GM21576 (cell line): ENCODE measurements around the gene KIF2A.
"Not testable (repeated sequence)": the region's sequence is repeated elsewhere in the genome, so short reads cannot be mapped to it uniquely, and the experiment has no call there.

Source experiments
- ATAC-seq: cut with Tn5 transposase; IDR thresholded peaks from one replicate; pipeline ENCODE4 v1.9.1; 2021; ENCODE audit warnings: mild to moderate bottlenecking, moderate library complexity; ENCODE audit not compliant: unreplicated experiment

The KIF2A gene

DNA sequence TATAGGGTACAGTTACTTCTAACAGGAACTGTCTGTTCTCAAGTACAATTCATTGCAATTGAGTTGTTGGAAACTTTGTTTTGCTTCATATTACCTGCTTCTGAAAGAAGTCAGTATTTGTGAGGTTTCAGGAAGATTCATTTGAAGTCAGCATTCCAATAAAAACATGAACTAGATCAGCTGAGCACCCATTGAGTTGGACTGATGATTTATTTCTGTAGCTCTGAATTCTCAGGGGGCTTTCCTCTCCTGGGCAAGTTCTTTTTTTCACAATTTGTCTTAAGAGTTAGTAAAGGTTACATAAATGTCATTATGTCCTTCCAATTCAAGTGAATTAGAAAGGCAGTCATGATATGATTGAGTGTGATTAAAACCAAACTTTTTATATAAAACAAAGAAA lies 16.2 kb upstream of the KIF2A start:
- ATAC-seq = no peak

DNA sequence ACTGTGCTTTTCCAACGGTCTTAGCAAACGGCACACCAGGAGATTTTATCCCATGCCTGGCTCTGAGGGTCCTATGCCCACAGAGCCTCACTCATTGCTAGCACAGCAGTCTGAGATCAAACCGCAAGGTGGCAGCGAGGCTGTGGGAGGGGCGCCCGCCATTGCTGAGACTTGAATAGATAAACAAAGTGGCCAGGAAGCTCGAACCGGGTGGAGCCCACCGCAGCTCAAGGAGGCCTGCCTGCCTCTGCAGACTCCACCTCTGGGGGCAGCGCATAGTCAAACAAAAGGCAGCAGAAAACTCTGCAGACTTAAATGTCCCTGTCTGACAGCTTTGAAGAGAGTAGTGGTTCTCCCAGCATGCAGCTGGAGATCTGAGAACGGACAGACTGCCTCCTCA lies 14.2 kb upstream of the KIF2A start:
- ATAC-seq = not testable (repeated sequence)

DNA sequence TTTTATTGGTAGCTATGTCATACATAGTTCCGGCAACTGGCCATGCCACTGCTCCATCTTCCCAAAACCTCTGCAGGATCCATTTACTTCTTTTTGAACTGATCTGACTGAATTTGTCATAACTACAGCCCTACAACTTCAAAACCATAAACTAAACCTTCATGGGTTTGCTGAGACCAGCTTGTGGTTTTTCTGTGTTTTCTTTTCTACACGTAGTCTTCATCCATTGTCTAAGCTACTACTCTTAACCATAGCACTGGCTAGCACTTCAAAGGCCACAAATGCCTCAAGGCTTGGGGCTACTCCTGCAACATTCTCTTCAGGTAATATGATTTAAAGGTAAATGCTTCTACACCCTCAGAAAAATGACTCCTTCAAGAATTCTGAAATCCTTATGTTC lies 9.0 kb upstream of the KIF2A start:
- peak; percentile 47 for ATAC-seq

DNA sequence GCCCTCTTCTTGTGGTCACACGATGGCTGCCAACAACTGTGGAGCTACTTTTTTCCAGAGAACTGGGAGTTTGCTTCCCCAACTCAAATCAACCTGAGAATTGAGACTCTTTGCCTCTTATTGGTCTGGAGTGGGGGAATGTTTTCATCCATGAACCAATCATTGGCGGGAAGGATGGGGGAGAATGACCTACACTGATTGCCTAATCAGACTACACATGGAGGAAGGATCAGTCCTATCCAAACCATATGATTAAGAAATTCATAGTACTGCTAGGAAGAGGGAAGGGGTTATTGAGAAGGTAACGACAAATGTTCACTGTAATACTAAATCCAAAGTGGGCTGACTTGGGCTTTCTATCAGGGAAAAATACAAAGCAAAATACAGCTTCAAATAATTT lies 7.9 kb upstream of the KIF2A start:
- no peak for ATAC-seq

DNA sequence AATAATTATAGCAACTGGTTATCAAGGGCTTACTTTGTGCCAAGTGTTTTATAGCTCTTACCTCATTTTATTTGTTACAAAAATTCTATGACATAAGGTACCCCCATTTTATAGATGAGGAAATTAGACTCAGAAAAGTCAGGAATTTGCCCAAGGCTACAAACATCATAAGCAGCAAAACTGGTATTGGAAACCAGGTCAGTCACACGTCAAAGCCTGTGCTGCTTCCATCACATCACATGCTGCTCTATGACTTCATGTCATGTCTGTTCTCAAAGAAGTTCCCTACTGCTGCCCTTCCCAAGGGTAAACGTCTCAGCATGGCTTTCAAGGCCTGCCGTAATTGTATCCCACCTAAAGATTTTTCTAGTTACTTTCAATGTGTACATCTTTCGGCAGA lies 6.9 kb upstream of the KIF2A start:
- ATAC-seq = no peak

DNA sequence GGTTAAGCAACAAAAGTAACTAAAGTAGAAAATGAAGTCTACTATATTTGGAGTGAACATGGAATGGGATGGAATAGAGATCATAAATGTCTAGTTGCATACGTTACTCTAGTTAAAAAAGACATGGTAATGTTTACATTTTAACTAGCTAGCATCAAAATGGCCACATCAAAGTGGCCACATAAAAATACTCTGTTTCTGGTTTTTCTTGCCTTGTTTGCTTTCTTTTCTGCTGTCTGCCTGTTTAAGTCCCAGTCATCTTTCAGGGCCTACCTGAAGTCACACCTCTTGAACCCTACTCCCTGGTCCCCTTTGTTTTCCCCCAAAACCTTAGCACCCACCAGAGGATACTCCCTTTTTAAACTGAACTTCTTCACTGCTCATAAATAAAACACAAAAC lies 6.4 kb upstream of the KIF2A start:
- no peak for ATAC-seq

DNA sequence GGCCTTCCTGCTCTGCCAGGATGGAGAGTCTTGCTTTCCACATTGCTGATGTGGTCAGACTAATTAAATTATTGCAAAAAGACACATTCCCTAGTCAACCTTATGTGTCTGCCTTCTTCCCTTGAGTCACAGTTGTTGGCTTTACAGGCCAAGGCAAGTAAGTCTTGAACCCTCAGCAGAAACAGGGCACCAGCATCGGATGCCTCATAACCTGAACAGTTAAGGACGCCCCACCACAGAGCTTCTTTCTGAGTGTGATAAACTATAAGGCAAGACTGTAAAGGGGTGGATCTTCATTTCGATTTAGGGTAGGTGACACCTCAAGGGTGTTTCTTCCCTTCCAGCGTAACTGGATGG lies 670 bp upstream of the KIF2A start:
- no peak for ATAC-seq

DNA sequence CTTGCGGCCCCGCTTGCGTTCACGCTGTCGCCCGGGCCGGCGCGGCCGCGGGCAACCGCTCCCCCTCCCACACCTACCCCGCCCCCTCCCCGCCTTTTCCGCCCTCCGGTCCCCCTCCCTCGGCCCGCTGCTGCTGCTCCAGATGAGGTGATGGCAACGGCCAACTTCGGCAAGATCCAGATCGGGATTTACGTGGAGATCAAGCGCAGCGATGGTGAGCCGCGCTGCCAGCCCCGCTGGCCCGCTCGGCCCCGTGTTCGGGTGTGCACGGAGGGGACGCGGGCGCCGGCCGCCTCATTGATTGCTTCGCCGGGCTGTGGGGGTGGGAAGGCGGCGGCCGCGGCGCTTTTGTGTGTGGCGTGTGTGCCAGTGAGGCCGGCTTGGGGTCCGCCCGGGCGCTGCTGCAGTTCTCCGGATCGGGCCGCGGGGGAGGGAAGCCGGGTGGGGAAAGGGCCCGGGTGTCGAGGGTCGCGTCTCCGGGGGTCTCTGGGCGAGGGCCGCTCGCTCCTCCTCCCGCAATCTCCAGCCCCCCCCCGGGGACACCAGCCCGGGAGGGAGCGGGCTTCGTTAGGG lies 403 bp downstream of the KIF2A start:
- peak; percentile 29 for ATAC-seq

DNA sequence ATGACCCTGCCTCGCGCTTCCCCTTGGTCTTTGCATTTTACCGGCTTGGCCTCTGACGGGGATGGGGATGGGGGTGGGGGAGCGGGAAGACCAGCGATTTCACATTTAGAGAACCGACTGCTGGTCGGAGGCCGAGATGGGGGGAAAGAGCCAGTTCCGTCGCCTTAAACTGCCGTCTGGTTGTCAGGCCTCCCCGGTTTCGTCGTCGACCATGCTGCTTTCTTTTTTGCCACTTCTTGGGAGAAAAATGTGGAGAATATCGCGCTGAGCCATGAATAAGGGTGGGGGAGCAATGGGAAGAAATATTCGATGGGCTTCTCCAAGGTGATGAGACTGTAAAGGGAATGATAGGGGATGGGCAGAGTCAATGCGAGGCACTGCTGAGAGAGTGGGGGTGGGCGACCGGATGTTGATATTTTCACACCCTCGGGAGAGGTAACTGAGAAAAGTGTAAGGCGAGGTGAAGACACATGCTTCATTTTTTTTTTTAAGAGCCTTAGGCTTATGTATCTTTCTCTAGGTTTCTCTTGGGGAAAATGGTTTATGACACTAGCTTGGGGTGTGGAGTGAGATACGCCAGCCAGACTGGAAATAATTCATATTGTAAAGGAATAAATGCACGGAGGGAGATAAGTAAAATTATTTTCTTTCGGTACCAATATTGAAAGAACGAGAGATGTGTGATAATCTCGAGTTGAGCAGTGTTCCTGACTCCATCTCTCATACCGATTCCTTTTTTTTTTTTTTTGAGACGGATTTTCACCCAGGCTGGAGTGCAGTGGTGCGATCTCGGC lies 1.1 kb downstream of the KIF2A start:
- peak; percentile 32 for ATAC-seq

DNA sequence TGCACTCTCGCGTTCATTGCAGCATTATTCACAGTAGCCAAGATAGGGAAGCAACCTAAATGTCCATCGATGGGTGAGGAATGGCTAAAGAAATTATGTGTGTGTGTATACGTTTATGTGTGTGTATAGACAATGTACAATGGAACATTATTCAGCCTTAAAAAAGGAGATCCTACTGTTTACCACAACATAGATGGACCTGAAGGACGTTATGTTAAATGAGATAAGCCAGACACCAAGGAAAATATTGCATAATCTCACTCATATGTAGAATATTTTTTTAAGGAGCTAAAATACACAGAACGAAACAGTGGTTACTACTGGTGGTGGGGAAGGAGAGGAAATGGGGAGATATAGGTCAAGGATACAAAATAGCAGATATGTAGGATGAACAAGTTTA lies 2.4 kb downstream of the KIF2A start:
- no peak for ATAC-seq

DNA sequence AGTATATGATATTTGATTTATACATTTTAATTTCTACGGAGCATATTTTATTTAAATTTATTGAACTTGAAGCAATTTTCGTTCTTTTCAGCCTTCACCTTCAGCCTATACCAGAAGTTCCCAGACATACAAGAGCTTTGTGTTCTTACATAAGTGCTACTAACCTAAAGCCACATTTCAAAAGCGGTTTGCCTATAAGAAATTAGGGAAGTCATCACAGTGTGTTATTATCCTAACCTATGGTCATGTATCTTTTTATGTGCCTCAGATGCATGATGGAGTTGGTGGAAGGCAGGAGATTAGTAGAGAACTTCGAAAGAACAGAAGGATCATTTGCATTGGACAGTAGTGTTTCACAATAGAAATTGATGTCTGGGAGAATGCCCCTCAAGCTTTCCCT lies 3.1 kb downstream of the KIF2A start:
- no peak for ATAC-seq

DNA sequence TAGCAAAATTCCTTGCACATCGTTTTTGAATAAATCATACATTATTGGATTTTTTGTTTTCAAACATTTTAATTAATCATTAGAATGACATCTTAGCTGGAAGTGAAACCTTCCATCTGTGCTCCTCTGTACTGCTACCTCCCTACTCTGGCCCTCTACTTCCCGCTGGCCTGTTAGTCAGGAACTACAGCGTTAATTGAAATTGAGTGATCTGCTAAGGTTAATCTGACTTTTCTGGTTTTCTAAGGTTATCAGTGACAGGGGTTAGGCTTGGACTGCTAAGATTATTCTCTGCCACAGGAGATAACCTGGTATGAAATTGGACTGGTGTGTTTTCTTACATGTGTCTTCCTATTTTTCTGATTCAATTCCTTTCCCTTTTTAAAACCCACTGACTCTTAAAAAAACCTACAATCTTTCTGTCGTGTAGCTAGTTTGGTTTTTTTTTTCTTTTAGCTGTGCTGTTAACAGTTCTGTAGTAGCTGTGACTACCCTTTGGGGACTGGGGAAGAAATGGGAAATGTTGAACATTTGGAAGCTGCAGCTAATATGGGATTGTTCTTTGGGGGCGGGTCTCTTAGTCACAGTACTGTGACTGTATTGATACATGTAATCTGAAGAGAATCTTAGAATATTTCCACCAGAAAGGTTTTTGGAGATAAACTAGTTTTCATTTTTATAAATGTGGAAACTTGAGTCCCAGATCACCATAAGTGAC lies 4.6 kb downstream of the KIF2A start:
- no peak for ATAC-seq

DNA sequence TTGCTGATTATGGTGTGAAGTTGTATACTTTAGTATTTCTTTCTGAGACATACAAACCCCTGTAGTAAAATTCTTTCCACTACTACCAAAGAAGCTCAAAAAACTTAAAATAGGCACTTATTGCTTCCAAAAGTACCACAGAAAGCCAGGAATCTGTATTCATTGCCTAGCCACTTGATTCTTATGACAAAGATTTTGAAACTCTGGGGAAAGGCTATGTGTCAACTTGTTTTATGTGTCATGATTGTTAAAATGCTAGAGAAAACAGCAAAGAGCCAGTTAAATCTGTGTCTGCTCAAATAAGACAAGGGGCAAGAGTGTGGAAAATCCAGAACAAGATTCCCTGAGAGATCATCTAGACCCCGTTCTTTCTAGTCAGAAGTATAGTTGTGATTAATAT lies 6.0 kb downstream of the KIF2A start:
- no peak for ATAC-seq

DNA sequence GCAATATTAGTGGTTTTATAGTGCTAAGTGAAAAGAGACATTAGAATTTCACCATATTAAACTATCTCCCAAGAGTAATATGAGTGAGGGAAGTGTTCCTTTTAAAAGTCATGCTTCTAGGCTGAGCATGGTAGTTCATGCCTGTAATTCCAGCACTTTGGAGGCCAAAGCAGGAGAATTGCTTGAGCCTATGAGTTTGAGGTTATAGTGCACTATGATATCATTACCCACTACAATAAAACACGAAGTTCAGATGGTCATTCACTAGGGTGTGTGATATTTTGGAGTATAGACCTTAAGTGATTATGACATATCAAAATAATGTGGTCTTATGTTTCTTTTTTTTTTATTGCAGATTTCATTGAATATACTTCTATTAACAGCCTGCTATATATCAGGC lies 6.7 kb downstream of the KIF2A start:
- no peak for ATAC-seq

DNA sequence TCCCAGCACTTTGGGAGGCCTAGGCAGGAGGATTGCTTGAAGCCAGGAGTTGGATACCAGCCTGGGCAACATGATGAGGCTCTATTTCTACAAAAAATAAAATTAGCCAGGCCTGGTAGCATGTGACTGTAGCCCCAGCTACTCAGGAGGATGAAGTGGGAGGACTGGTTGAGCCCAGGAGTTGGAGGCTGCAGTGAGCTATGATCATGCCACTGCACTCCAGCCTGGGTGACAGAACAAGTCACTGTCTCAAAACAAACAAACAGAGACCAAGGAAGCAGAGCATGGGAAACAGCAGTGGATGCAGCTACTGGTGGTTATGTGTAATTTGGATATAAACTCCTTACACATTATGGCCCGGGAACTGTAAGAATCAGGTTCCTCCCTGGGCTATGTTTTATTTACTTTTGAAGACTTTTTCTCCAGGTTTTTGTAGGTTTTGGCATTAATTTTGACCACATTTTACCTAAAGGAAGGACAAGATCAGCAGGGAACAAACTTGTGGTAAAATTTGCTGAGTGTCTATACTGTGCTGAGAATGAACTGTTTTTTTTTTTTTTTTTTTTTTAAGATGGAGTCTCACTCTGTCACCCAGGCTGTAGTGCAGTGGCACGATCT lies 8.3 kb downstream of the KIF2A start:
- ATAC-seq = no peak

DNA sequence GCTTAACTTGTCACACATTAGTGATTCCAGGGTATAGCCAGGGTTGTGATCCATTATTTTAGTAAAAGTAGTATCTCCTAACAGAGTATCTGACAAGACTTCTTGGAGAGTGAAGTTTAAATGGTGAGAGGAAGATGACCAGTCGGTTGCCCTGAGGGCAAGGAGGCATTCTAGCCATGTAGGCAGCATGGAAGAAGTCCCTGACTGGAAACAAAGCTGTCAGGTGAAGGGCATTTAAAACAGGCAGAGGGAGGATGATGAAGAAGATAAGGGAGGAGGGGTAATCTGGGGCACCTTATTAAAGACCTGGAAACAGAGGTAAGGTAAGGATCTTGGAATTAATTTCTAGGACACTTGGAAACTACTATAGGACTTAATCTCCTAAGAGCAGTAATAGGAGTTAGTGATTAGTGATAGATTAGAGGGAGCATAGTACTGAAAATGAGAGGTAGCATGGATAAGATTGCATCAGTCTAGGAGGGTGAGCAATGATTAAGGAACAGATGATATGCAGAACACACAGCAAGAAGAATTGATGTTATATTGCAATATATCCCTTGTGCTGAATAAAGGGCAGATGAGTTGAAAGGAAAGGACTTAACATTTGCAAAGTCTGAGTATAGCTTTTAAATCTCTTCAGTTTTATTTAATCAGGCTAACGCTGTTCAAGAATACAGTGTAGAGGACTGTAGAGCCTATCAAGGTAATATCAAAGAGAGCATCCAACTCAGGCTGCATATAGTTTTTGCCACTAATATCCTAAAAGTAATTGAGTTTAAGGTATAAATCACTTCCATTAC lies 9.6 kb downstream of the KIF2A start:
- ATAC-seq = no peak

DNA sequence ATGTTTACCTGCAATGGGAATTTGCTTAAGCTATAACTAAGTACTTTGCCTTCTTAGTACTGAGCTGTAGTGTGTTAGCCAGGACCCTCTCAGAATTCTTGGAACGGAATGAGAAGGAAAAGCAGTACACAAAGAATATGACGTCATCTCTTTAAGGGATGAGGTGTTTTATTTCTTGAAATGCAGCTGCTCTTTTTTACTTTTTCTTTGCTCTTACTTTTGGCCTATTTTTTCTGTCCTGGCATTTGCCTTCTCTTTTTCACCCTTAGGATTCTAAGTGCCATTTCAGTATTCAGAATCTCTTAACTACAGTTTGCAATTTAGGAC lies 10.1 kb downstream of the KIF2A start:
- ATAC-seq = no peak

DNA sequence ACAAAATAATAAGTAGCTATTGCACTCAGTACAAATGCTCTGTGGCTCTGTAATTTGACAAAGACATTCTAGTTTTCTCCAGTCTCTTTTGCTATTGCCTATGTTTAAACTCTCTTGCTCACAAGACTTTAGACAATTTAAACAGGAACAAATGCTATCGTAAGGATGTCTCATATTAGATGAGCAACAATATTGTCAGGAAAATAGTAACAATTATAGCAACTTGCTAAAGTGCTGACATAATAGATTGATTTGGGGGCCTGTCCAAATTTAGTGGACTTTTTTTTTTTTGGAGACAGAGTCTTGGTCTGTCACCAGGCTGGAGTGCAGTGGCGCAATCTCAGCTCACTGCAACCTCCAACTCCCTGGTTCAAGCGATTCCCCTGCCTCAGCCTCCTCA lies 11.8 kb downstream of the KIF2A start:
- no peak for ATAC-seq

DNA sequence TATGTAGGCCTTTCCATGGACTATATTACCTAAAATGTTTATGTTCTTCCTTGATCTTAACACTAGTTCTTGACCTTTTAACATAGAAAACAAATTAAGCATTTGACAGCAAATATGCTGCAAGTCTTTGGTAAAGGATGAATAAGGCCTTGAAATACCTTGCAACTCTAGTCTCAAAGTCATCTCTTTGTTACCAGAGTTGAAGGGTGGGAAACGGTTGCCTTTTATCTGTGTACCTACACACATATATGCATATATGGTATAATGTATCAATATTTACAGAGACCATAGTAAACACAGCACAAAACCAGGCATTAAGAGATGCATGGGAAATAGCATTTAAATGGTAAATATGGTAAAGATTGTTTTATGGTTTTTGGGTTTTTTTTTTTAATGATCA lies 16.5 kb downstream of the KIF2A start:
- no peak for ATAC-seq

DNA sequence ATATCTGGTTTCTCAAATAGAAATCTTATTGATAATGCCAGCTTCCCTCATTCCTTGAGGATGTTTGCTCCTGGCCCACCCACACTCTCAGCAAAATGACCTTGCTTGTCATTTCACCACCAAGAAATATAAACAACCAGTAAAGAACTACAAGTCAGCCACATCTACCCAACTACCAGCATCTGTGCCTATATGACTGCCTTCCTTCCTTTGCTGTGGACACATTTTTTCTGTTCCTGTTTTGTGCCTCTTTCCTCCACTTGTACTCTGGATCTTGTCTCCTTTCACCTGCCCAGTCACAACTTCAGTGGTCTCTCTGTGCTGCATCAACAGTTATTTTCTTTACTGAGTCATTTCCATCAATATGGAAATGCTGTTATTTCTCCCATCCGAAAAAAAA lies 20.3 kb downstream of the KIF2A start:
- peak; percentile 63 for ATAC-seq

DNA sequence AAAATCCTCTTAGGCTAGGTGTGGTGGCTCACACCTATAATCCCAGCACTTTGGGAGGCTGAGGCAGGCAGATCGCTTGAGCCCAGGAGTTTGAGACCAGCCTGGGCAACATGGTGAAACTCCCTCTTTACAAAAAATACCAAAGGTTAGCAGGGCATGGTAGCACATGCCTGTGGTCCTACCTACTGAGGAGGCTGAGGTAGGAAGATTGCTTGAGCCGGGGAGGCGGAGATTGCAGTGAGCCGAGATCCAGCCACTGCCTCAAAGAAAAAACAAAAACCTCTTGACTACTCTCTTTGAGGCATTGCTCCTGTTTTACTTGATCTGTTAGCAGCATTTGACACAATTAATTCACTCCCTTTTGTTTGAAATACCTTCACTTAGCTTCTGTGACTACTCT lies 20.7 kb downstream of the KIF2A start:
- no peak for ATAC-seq
